MM.1S (cell line): ENCODE measurements around the gene ECI2.

ENCODE experiments used
- EZH2 ChIP-seq: fragments of 300-600 bp; sonication (generic); optimal IDR thresholded peaks from 2 replicates; pipeline ENCODE3; 2017; ENCODE audit warnings: low read depth, mild to moderate bottlenecking, antibody characterized with exemption, low read length, mixed read lengths
- EZH2phosphoT487 ChIP-seq: fragments of 300-600 bp; sonication (generic); IDR thresholded peaks from 2 replicates; pipeline ENCODE4 v1.6.1; 2018; ENCODE audit warnings: antibody characterized with exemption, low read length
- TF ChIP-seq, protein P1 (sequence below): fragments of 300-600 bp; sonication (generic); IDR thresholded peaks from 2 replicates; pipeline ENCODE4 v1.5.1; 2016; ENCODE audit warnings: antibody characterized with exemption, low read length, mixed read lengths

DNA sequence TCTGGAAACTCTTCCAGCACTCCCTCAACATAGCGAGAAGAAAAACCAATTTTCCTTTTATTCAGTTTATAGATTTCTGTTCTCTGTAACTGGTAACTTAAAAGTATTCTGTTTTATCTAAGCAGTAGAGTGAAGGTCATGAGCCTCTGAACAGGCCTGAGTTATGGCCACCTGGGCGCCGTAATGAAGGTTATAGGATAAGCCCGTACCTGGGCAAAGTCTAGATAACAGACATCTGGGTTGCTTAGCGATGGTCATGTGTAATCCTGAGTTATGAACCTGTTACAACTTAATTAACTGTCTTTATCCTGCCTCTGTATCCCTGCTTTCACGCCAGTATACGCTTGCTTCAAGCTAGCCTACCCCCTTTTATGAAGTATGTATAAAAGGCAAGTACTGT lies 43.4 kb downstream of the ECI2 start:
- TF ChIP-seq, protein P1, sequence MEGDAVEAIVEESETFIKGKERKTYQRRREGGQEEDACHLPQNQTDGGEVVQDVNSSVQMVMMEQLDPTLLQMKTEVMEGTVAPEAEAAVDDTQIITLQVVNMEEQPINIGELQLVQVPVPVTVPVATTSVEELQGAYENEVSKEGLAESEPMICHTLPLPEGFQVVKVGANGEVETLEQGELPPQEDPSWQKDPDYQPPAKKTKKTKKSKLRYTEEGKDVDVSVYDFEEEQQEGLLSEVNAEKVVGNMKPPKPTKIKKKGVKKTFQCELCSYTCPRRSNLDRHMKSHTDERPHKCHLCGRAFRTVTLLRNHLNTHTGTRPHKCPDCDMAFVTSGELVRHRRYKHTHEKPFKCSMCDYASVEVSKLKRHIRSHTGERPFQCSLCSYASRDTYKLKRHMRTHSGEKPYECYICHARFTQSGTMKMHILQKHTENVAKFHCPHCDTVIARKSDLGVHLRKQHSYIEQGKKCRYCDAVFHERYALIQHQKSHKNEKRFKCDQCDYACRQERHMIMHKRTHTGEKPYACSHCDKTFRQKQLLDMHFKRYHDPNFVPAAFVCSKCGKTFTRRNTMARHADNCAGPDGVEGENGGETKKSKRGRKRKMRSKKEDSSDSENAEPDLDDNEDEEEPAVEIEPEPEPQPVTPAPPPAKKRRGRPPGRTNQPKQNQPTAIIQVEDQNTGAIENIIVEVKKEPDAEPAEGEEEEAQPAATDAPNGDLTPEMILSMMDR, result no peak
- no peak for TF ChIP-seq EZH2
- TF ChIP-seq EZH2phosphoT487, result no peak
